HEK293T (cell line): ENCODE results near the gene NELFA.

Source experiments
- ARNT ChIP-seq: fragments of 450-650 bp; IDR thresholded peaks from 2 replicates; pipeline ENCODE4 v1.6.1; 2017; ENCODE audit warnings: mild to moderate bottlenecking
- BHLHE40 ChIP-seq: fragments of 450-650 bp; IDR thresholded peaks from 2 replicates; pipeline ENCODE4 v1.6.1; 2016; ENCODE audit warnings: mild to moderate bottlenecking, moderate library complexity, borderline replicate concordance
- CTBP1 ChIP-seq: fragments of 450-650 bp; IDR thresholded peaks from 2 replicates; pipeline ENCODE4 v1.6.1; 2016; ENCODE audit warnings: borderline replicate concordance
- FOXA1 ChIP-seq: fragments of 450-650 bp; IDR thresholded peaks from 2 replicates; pipeline ENCODE4 v1.6.1; 2016; ENCODE audit warnings: mild to moderate bottlenecking
- FOXM1 ChIP-seq: fragments of 450-650 bp; IDR thresholded peaks from 2 replicates; pipeline ENCODE4 v1.6.1; 2017; ENCODE audit warnings: mild to moderate bottlenecking, borderline replicate concordance
- LEF1 ChIP-seq: fragments of 450-650 bp; IDR thresholded peaks from 2 replicates; pipeline ENCODE4 v1.6.1; 2017; ENCODE audit warnings: mild to moderate bottlenecking, borderline replicate concordance
- NFRKB ChIP-seq: fragments of 450-650 bp; IDR thresholded peaks from 2 replicates; pipeline ENCODE4 v1.6.1; 2016; ENCODE audit warnings: mild to moderate bottlenecking, moderate library complexity
- SP1 ChIP-seq: fragments of 450-650 bp; IDR thresholded peaks from 2 replicates; pipeline ENCODE4 v1.6.1; 2017
- SUZ12 ChIP-seq: fragments of 450-650 bp; IDR thresholded peaks from 2 replicates; pipeline ENCODE4 v1.6.1; 2016; ENCODE audit warnings: mild to moderate bottlenecking
- ZNF384 ChIP-seq: fragments of 450-650 bp; IDR thresholded peaks from 2 replicates; pipeline ENCODE4 v1.6.1; 2016
- TF ChIP-seq, protein P1 (sequence below): fragments of 450-650 bp; IDR thresholded peaks from 2 replicates; pipeline ENCODE4 v1.6.1; 2016

DNA sequence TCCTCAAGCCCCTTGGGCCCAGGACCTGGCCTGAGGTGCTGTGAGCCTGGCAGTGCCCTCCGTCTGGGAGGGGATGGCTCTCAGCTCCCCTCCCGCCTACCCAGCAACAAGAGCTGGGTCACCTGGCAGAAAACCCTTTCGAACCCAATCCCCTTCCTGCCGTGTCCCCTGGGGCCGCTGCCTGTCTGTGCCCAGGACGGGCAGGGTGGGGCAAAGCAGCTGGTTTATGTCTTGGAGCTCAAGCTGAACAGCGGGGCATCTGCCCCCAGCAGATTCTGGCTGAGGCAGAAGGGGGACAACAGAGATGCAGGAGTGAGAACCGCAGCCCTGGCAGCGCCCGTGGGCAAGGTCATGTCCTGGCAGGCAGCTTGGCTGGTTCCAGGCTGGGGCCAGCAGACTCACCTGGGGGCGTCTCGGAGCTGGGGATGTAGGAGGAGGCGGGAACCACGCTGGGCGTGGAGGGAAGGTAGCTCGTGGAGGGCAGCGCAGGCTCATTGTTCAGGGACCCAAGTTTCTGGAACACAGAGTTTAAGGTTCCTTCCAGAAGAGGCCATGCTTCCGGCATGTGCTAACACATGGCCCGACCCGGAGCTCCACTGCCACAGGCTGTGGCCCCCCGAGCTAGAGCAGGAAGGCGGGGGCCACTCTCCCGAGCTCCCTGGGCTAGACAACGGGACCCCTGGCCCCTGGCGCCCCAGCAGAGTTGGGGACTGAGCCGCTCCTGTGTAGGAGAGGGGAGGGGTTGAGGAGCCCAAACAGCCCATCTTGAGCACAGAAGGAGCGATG, 24.2 kb downstream of the NELFA start:
- TF ChIP-seq LEF1 (no peak), FOXM1 (no peak), SUZ12 (no peak), CTBP1 (no peak), BHLHE40 (no peak), ARNT (no peak), NFRKB (no peak), FOXA1 (no peak), SP1 (no peak), ZNF384 (no peak)
- TF ChIP-seq, protein P1, sequence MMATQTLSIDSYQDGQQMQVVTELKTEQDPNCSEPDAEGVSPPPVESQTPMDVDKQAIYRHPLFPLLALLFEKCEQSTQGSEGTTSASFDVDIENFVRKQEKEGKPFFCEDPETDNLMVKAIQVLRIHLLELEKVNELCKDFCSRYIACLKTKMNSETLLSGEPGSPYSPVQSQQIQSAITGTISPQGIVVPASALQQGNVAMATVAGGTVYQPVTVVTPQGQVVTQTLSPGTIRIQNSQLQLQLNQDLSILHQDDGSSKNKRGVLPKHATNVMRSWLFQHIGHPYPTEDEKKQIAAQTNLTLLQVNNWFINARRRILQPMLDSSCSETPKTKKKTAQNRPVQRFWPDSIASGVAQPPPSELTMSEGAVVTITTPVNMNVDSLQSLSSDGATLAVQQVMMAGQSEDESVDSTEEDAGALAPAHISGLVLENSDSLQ = no peak
